Activated CD4-positive, alpha-beta T cell treated with anti-CD3 and anti-CD28 coated beads, Interleukin-2, amount 50 U/mL, for 1 hour (primary cell): Measurements from ENCODE around the gene CCDC90B.
"Not testable (repeated sequence)": the region's sequence is repeated elsewhere in the genome, so short reads cannot be mapped to it uniquely, and the experiment has no call there.

Source experiments
- DNase-seq: peaks from one replicate; pipeline ENCODE4 v3.0.0-alpha.2; 2020

Gene CCDC90B

GRCh38 chr11:83285151-83285770, 906 bp downstream of the CCDC90B start:
- no peak for DNase-seq

- DNase-seq: no peak
Observed at GRCh38 chr11:83284501-83285150, 1.5 kb downstream of the CCDC90B start.

- DNase-seq: no peak
Observed at GRCh38 chr11:83282084-83282716, 4.0 kb downstream of the CCDC90B start.

GRCh38 chr11:83280256-83280655, 5.9 kb downstream of the CCDC90B start:
- DNase-seq: no peak

GRCh38 chr11:83278351-83278750, 7.8 kb downstream of the CCDC90B start:
- no peak for DNase-seq

GRCh38 chr11:83275888-83276641, 10.1 kb downstream of the CCDC90B start:
- no peak for DNase-seq

GRCh38 chr11:83272627-83273026, 13.5 kb downstream of the CCDC90B start:
- DNase-seq: no peak

GRCh38 chr11:83271734-83272133, 14.4 kb downstream of the CCDC90B start:
- DNase-seq: not testable (repeated sequence)

- DNase-seq: not testable (repeated sequence)
Observed at GRCh38 chr11:83269080-83269479, 17.1 kb downstream of the CCDC90B start.

- DNase-seq: no peak
Observed at GRCh38 chr11:83265331-83265730, 20.8 kb downstream of the CCDC90B start.

GRCh38 chr11:83259559-83259958, 26.6 kb downstream of the CCDC90B start:
- DNase-seq: no peak

- DNase-seq: no peak
Observed at GRCh38 chr11:83257761-83258168, 28.4 kb downstream of the CCDC90B start.

- DNase-seq: no peak
Observed at GRCh38 chr11:83256602-83257340, 29.4 kb downstream of the CCDC90B start.

- no peak for DNase-seq
Observed at GRCh38 chr11:83255366-83255765, 30.8 kb downstream of the CCDC90B start.

- DNase-seq: no peak
Observed at GRCh38 chr11:83252941-83253340, 33.2 kb downstream of the CCDC90B start.

- DNase-seq: no peak
Observed at GRCh38 chr11:83252266-83252665, 33.9 kb downstream of the CCDC90B start.

GRCh38 chr11:83249972-83250593, 36.1 kb downstream of the CCDC90B start:
- DNase-seq: no peak

- no peak for DNase-seq
Observed at GRCh38 chr11:83249445-83249844, 36.7 kb downstream of the CCDC90B start.

GRCh38 chr11:83241291-83241946, 44.7 kb downstream of the CCDC90B start:
- DNase-seq: no peak

GRCh38 chr11:83238111-83238510, 48.1 kb downstream of the CCDC90B start:
- no peak for DNase-seq

GRCh38 chr11:83235825-83236224, 50.3 kb downstream of the CCDC90B start:
- no peak for DNase-seq

GRCh38 chr11:83223457-83223856, 62.7 kb downstream of the CCDC90B start:
- no peak for DNase-seq
